ENCODE data around the gene KCNH1.

GRCh38 chr1:210857146-210857663 lies 276.7 kb downstream of the KCNH1 start:
- TF ChIP-seq CTCF (conservative IDR thresholded peaks at IDR 0.05) (no peak), ZFX (IDR thresholded peaks at IDR 0.05) (no peak)
